PC-9 (cell line): Measurements from ENCODE around the gene B3GLCT. TPM values are rescaled to one million over a fixed set of nuclear protein-coding genes. Genes with fewer than 3 reads are reported as not detected.

ENCODE experiments used
- BruUV-seq: library from RNA; stranded (reverse); fragments of 400-500 nt; replicated peaks from 2 replicates; lab custom pipeline; 2021; lab: Mats Ljungman, UMichigan
- CTCF ChIA-PET: fragments of 300-600 bp; sonication (Branson Sonifier 250); formaldehyde crosslinking; loops from one replicate; lab custom pipeline; 2022; ENCODE audit warnings: antibody characterized with exemption; lab: Charles Lee
- POLR2A ChIA-PET: fragments of 300-600 bp; sonication (Branson Sonifier 250); formaldehyde crosslinking; loops from one replicate; lab custom pipeline; 2022; ENCODE audit warnings: antibody characterized with exemption; ENCODE audit not compliant: unreplicated experiment; lab: Charles Lee
- DNase-seq, 2 experiments: peaks; one replicate each; pipeline versions ENCODE4 v3.0.0 to v3.0.0-alpha.2; 2015 to 2022; ENCODE audit warnings: mixed read lengths in 1 of 2
- H2AFZ ChIP-seq: fragments of 200-600 bp; sonication (generic); 2 replicates; pipeline ENCODE4 v1.8.1; 2017; ENCODE audit warnings: antibody characterized with exemption
- H3F3A ChIP-seq: fragments of 200-600 bp; sonication (generic); 2 replicates; pipeline ENCODE4 v1.8.1; 2017; ENCODE audit warnings: antibody characterized with exemption, mild to moderate bottlenecking, low read depth; ENCODE audit not compliant: insufficient read depth
- H3K27ac ChIP-seq: fragments of 200-600 bp; sonication (generic); 2 replicates; pipeline ENCODE4 v1.6.1; 2016; ENCODE audit warnings: mixed run types
- H3K27me3 ChIP-seq: fragments of 200-600 bp; sonication (generic); 2 replicates; pipeline ENCODE4 v1.6.1; 2016; ENCODE audit warnings: low read depth, mixed run types; ENCODE audit not compliant: insufficient read depth
- H3K36me3 ChIP-seq: fragments of 200-600 bp; sonication (generic); 2 replicates; pipeline ENCODE4 v1.6.1; 2016; ENCODE audit warnings: low read depth, mixed run types
- H3K4me1 ChIP-seq: fragments of 200-600 bp; sonication (generic); replicated peaks from 2 replicates; pipeline ENCODE4 v1.6.1; 2016; ENCODE audit warnings: mixed run types; ENCODE audit not compliant: insufficient read depth
- H3K4me2 ChIP-seq: fragments of 200-600 bp; sonication (generic); 2 replicates; pipeline ENCODE4 v1.6.1; 2017; ENCODE audit warnings: mixed run types
- H3K4me3 ChIP-seq: fragments of 200-600 bp; sonication (generic); 2 replicates; pipeline ENCODE4 v1.6.1; 2016; ENCODE audit warnings: mixed run types
- H3K79me2 ChIP-seq: fragments of 200-600 bp; sonication (generic); 2 replicates; pipeline ENCODE4 v1.6.1; 2017; ENCODE audit warnings: low read depth, mixed run types
- H3K9me2 ChIP-seq: fragments of 200-600 bp; sonication (generic); 2 replicates; pipeline ENCODE4 v1.8.1; 2017; ENCODE audit warnings: mild to moderate bottlenecking; ENCODE audit not compliant: insufficient read depth
- H3K9me3 ChIP-seq: fragments of 200-600 bp; sonication (generic); 2 replicates; pipeline ENCODE4 v1.8.1; 2016; ENCODE audit warnings: low read depth; ENCODE audit not compliant: insufficient read depth
- H4K20me1 ChIP-seq: fragments of 200-600 bp; sonication (generic); 2 replicates; pipeline ENCODE4 v1.8.1; 2017; ENCODE audit not compliant: insufficient read depth
- CTCF ChIP-seq: fragments of 200-600 bp; sonication (generic); conservative IDR thresholded peaks from 2 replicates; pipeline ENCODE4 v1.6.1; 2017; ENCODE audit warnings: mixed run types, antibody characterized with exemption, mild to moderate bottlenecking, moderate library complexity
- EZH2 ChIP-seq: fragments of 200-600 bp; sonication (generic); IDR thresholded peaks from 2 replicates; pipeline ENCODE4 v1.8.0; 2017; ENCODE audit warnings: antibody characterized with exemption, low read depth
- intact Hi-C: fragments of 100-400 bp; cut with micrococcal nuclease; formaldehyde crosslinking; loops from one replicate; pipeline ENCODE4 v1.10.0; 2022; ENCODE audit not compliant: unreplicated experiment
- total RNA-seq: library from RNA; stranded (reverse); gene quantifications from 2 replicates; pipeline ENCODE4 v1.2.3, GENCODE V29; 2021

B3GLCT gene
- total RNA-seq, 1 experiment from 2014 or later, result 5.4 TPM

GRCh38 chr13:31184981-31185645, 14.7 kb upstream of the B3GLCT start:
- H3K9me3 ChIP-seq, result no peaks in the 10 kb centered on the region
- no peaks in the 10 kb centered on the region for H3K36me3 ChIP-seq
- no peaks in the 10 kb centered on the region for H4K20me1 ChIP-seq
- H3K4me1 ChIP-seq, result no peaks in the 10 kb centered on the region
- no peak overlapping the region for H3K4me2 ChIP-seq
- ChIA-PET CTCF (no interaction called here), POLR2A (interaction anchor here (0.6 kb wide), 1 partner anchor 284 kb away, joined by 6 read pairs; no protein-coding TSS in a partner anchor)
- DNase-seq, result no peak
- H3K27me3 ChIP-seq, result no peaks in the 10 kb centered on the region
- BruUV-seq, result no TSS peak
- H3K79me2 ChIP-seq, result no peaks in the 10 kb centered on the region
- no peak overlapping the region for H2AFZ ChIP-seq
- no peak overlapping the region for H3K27ac ChIP-seq
- no peak overlapping the region for H3K4me3 ChIP-seq
- H3K9me2 ChIP-seq, result no peaks in the 10 kb centered on the region
- intact Hi-C loops, result no loop called here
- no peaks in the 10 kb centered on the region for H3F3A ChIP-seq
- no peak for TF ChIP-seq EZH2
- no peak for TF ChIP-seq CTCF

GRCh38 chr13:31191748-31192147, 8.0 kb upstream of the B3GLCT start:
- no peak for DNase-seq
- ChIA-PET POLR2A (no interaction called here), CTCF (no interaction called here)
- BruUV-seq, result no TSS peak
- intact Hi-C loops, result no loop called here
- Histone ChIP-seq H3K4me3 (no peak overlapping the region), H3K9me3 (no peaks in the 10 kb centered on the region), H4K20me1 (no peaks in the 10 kb centered on the region), H3F3A (no peaks in the 10 kb centered on the region), H2AFZ (no peak overlapping the region), H3K36me3 (no peaks in the 10 kb centered on the region), H3K27ac (no peak overlapping the region), H3K4me2 (no peak overlapping the region), H3K27me3 (no peaks in the 10 kb centered on the region), H3K9me2 (no peaks in the 10 kb centered on the region), H3K79me2 (no peaks in the 10 kb centered on the region), H3K4me1 (no peaks in the 10 kb centered on the region)
- TF ChIP-seq EZH2 (no peak), CTCF (no peak)

DNA sequence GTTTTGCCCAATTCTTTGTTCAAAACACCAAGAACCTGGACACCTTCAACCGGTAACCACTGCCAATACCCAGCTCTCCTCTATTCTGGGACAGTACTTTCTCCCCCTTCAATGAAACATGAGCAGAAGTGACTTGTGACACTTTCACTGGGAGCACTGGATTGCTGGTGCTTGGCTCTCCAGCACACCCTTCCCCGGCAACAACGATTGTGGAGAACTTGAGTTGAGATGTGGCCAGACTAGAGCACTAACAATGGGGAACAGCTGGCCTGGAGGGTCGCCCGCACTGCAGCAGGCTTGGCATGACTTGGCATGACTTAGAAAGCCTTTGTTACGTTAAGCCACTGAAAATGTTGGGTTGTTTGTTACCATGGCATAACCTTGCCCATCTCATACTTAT, 7.5 kb upstream of the B3GLCT start:
- no peaks in the 10 kb centered on the region for H3F3A ChIP-seq
- no peaks in the 10 kb centered on the region for H3K9me2 ChIP-seq
- no peaks in the 10 kb centered on the region for H3K79me2 ChIP-seq
- H3K9me3 ChIP-seq, result no peaks in the 10 kb centered on the region
- no peak for TF ChIP-seq EZH2
- TF ChIP-seq CTCF, result no peak
- H4K20me1 ChIP-seq, result no peaks in the 10 kb centered on the region
- ChIA-PET POLR2A (no interaction called here), CTCF (no interaction called here)
- BruUV-seq, result no TSS peak
- no peaks in the 10 kb centered on the region for H3K27me3 ChIP-seq
- intact Hi-C loops, result no loop called here
- no peak overlapping the region for H3K4me3 ChIP-seq
- no peak overlapping the region for H2AFZ ChIP-seq
- no peak overlapping the region for H3K27ac ChIP-seq
- no peaks in the 10 kb centered on the region for H3K36me3 ChIP-seq
- no peak overlapping the region for H3K4me2 ChIP-seq
- no peaks in the 10 kb centered on the region for H3K4me1 ChIP-seq
- DNase-seq, result no peak
